GM18951 (cell line): ENCODE data around the gene DPM1.

Experiments
- POLR2A ChIP-seq: IDR thresholded peaks from 4 replicates; pipeline ENCODE4 v1.6.1; 2011; ENCODE audit warnings: mild to moderate bottlenecking; ENCODE audit not compliant: insufficient read length, insufficient read depth; ENCODE audit errors: extremely low read depth
- in situ Hi-C: fragments of 300-500 bp; cut with MboI; formaldehyde crosslinking; loops from one replicate; pipeline ENCODE4 v1.12.0; 2022; ENCODE audit warnings: low sequenced_read_pairs, mixed read lengths, inconsistent platforms; ENCODE audit not compliant: unreplicated experiment

Gene DPM1

DNA sequence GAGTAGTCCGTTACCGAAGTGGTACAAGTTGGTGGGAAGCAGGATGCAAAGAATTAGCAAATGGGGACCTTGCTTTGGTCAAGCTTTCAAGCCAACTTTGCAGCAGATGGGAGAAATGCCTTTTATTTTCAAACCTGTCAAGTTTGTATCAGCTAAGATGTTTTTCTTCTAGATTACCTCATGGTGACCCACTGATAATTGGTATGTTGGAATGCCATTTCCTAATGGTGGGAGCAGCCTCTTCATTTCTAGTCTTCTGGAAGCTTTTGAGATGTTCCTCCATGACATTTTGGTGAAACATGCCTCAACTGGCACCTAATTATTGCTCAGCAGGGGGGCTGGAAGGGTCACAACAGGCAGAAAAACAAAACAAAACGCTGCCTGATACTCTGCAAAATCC lies 70.8 kb downstream of the DPM1 start:
- in situ Hi-C loops = no loop called here

GRCh38 chr20:50886184-50886790 lies 72.0 kb downstream of the DPM1 start:
- in situ Hi-C loops = no loop called here
- TF ChIP-seq POLR2A = no peak

More for the DNA sequence above, 70.8 kb downstream of the DPM1 start:
- no peak for TF ChIP-seq POLR2A

DNA sequence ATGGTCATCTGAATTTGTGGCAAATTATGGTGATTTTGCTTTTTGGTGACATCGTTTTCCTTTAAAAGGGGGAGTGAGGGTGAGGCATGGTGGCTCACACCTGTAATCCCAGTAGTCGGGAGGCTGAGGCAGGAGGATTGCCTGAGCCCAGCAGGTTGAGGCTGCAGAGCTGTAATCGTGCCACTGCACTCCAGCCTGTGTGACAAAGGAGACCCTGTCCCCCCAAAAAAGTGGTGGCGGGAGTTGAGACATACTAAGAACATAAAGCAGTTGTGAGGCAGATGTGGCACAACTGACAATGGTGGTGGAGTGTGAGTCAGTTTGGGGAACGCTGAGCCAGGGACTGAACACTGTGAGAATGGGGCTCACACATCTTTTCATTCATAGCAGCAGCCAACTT lies 72.6 kb downstream of the DPM1 start:
- in situ Hi-C loops = no loop called here
- no peak for TF ChIP-seq POLR2A

DNA sequence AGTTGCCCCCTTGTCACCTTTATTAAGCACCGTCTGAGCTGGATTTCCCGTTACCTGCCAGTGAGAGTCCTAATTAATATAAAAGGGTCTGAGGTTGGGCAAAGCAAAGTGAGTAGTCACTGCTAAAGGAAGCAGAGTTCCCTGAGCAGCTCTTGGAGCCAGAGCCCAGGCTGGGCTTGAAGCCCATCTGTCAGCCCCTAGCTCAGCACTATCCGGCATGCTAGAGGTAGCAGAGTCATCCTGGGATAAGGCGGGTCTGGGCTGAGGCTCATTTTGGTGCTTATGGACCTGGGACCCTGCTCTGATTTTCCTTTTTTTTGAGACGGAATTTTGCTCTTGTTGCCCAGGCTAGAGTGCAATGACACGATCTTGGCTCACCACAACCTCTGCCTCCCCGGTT lies 73.3 kb downstream of the DPM1 start:
- in situ Hi-C loops = no loop called here

More for the DNA sequence above, 73.3 kb downstream of the DPM1 start:
- no peak for TF ChIP-seq POLR2A
